HFFc6 (cell line): ENCODE measurements around the gene CDH22. TPM values are rescaled to one million over a fixed set of nuclear protein-coding genes. Genes with fewer than 3 reads are reported as not detected.

Experiments used
- DNase-seq: peaks from one replicate; pipeline ENCODE4 v3.0.0-alpha.2; 2018
- H3K27ac Mint-ChIP-seq: 2 replicates; pipeline ENCODE4 v1.8.0; 2020; ENCODE audit warnings: mild to moderate bottlenecking, mixed read lengths
- H3K27me3 Mint-ChIP-seq: 2 replicates; pipeline ENCODE4 v1.8.0; 2021; ENCODE audit warnings: mild to moderate bottlenecking, moderate library complexity, mixed read lengths; ENCODE audit not compliant: insufficient read depth
- H3K36me3 Mint-ChIP-seq: 2 replicates; pipeline ENCODE4 v1.8.0; 2021; ENCODE audit warnings: low read depth, mixed read lengths
- H3K4me1 Mint-ChIP-seq: 2 replicates; pipeline ENCODE4 v1.8.0; 2020; ENCODE audit warnings: low read depth, mixed read lengths
- H3K4me3 Mint-ChIP-seq: 2 replicates; pipeline ENCODE4 v1.8.0; 2020; ENCODE audit warnings: mild to moderate bottlenecking, moderate library complexity, mixed read lengths
- H3K9me3 Mint-ChIP-seq: 2 replicates; pipeline ENCODE4 v1.8.0; 2020; ENCODE audit warnings: mild to moderate bottlenecking, mixed read lengths
- CTCF ChIP-seq: fragments of 200-600 bp; sonication (generic); IDR thresholded peaks from 2 replicates; pipeline ENCODE4 v1.5.0; 2021; ENCODE audit warnings: antibody characterized with exemption, mild to moderate bottlenecking
- total RNA-seq, 6 experiments: library from RNA; stranded (reverse); fragmentation: NEBNext Ultra II Directional; extraction: Animal tissue kit (Norgen Biotek cat#: 25700); gene quantifications; 2 replicates in 1 of 6; 3 replicates in 5 of 6; pipeline ENCODE4 v1.2.3, GENCODE V29; 2021

CDH22 gene
- total RNA-seq, 6 experiments from 2014 or later: not detected

- no peak for DNase-seq
- Mint-ChIP-seq H3K9me3 (no peaks in the 10 kb centered on the region), H3K4me1 (no peaks in the 10 kb centered on the region), H3K4me3 (no peak overlapping the region), H3K36me3 (no peaks in the 10 kb centered on the region; the same call in 1 of the 2 replicates), H3K27ac (no peak overlapping the region), H3K27me3 (peaks cover 46% of the 10 kb centered on the region)
- no peak for TF ChIP-seq CTCF
Observed at GRCh38 chr20:46199198-46199597, 109.1 kb downstream of the CDH22 start.

GRCh38 chr20:46196990-46197389 is 111.3 kb downstream of the CDH22 start:
- Mint-ChIP-seq H3K4me1 (no peaks in the 10 kb centered on the region), H3K27me3 (peaks cover 44% of the 10 kb centered on the region), H3K4me3 (no peak overlapping the region), H3K36me3 (no peaks in the 10 kb centered on the region; the same call in 1 of the 2 replicates), H3K9me3 (no peaks in the 10 kb centered on the region), H3K27ac (no peak overlapping the region)
- DNase-seq: no peak
- no peak for TF ChIP-seq CTCF

GRCh38 chr20:46195264-46196036 is 112.8 kb downstream of the CDH22 start:
- no peaks in the 10 kb centered on the region for H3K4me1 Mint-ChIP-seq

GRCh38 chr20:46194409-46194808 is 113.9 kb downstream of the CDH22 start:
- Mint-ChIP-seq H3K4me1 (no peaks in the 10 kb centered on the region), H3K27ac (no peak overlapping the region), H3K4me3 (no peak overlapping the region), H3K9me3 (no peaks in the 10 kb centered on the region), H3K36me3 (no peaks in the 10 kb centered on the region; the same call in 1 of the 2 replicates), H3K27me3 (peaks cover 36% of the 10 kb centered on the region)
- TF ChIP-seq CTCF: no peak
- DNase-seq: no peak

More at GRCh38 chr20:46195264-46196036, 112.8 kb downstream of the CDH22 start:
- TF ChIP-seq CTCF: no peak
- H3K27me3 Mint-ChIP-seq: peaks cover 35% of the 10 kb centered on the region
- DNase-seq: no peak
- no peak overlapping the region for H3K4me3 Mint-ChIP-seq
- H3K36me3 Mint-ChIP-seq: no peaks in the 10 kb centered on the region; the same call in 1 of the 2 replicates
- H3K27ac Mint-ChIP-seq: no peak overlapping the region
- no peaks in the 10 kb centered on the region for H3K9me3 Mint-ChIP-seq

GRCh38 chr20:46192376-46192944 is 115.8 kb downstream of the CDH22 start:
- TF ChIP-seq CTCF: no peak
- Mint-ChIP-seq H3K9me3 (no peaks in the 10 kb centered on the region), H3K4me1 (no peaks in the 10 kb centered on the region), H3K27ac (no peak overlapping the region), H3K27me3 (peaks cover 30% of the 10 kb centered on the region), H3K4me3 (no peak overlapping the region), H3K36me3 (no peaks in the 10 kb centered on the region)
- DNase-seq: no peak
